ENCODE measurements around the gene NIPAL3. TPM values are rescaled to one million over a fixed set of nuclear protein-coding genes. Genes with fewer than 3 reads are reported as not detected.
"Not testable (repeated sequence)": the region's sequence is repeated elsewhere in the genome, so short reads cannot be mapped to it uniquely, and the experiment has no call there.

Gene NIPAL3
- total RNA-seq, 1 donor from 2014 or later = 13.1 TPM

GRCh38 chr1:24483441-24483840 lies 67.8 kb downstream of the NIPAL3 start:
- DNase-seq (ENCODE audit: low spot score, unreplicated experiment) = no peak
- TF ChIP-seq CTCF (IDR thresholded peaks at IDR 0.05; ENCODE audit: unreplicated experiment) = no peak
- Mint-ChIP-seq H3K4me1 (ENCODE audit: low read depth) (peaks cover 7% of the 10 kb centered on the region), H3K9me3 (ENCODE audit: low read depth) (no peaks in the 10 kb centered on the region), H3K4me3 (ENCODE audit: low read depth) (no peak overlapping the region), H3K27me3 (no peaks in the 10 kb centered on the region), H3K36me3 (ENCODE audit: insufficient read depth) (no peaks in the 10 kb centered on the region), H3K27ac (no peak overlapping the region)

- H3K4me3 Mint-ChIP-seq (ENCODE audit: low read depth) = no peak overlapping the region
Measured at GRCh38 chr1:24484199-24484598, 68.6 kb downstream of the NIPAL3 start.

DNA sequence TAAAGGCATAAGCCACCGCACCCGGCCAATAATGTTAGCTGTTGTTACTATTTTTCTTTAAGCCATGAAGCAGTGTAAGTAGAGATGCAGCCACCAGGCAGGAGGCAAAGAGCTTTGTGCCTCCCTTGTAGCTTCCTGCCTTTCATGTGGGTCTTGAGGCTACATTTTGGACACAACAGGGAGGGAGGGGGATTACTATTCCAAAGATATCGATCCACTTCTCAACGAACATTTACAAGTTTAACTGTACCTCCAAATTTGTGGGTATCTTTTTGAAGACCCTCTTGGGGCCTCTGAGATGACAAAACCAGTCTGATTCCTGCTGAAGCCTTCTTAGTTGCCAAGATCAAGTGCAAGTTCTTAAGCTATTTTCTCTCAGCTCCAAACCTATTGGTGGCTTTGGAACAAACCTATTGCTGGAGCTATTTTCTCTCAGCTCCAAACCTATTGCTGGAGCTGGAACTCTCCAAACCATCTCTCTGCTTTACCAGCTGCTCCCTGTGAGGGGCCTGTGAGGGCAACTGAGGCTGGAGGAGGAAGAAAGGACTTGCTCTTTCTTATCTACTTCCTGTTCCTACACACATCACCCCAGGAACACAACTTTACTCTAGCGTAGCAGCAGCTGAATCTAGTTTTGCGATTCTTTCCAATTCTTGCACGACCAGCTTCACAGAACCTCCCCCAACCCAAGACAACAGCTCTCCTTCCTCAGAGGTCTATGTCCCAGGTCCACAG lies 70.9 kb downstream of the NIPAL3 start:
- Mint-ChIP-seq H3K27me3 (peaks cover 2% of the 10 kb centered on the region), H3K27ac (no peak overlapping the region), H3K4me3 (ENCODE audit: low read depth) (no peak overlapping the region), H3K4me1 (ENCODE audit: low read depth) (peaks cover 3% of the 10 kb centered on the region), H3K36me3 (ENCODE audit: insufficient read depth) (no peaks in the 10 kb centered on the region), H3K9me3 (ENCODE audit: low read depth) (peaks cover 4% of the 10 kb centered on the region)
- no peak for TF ChIP-seq CTCF (IDR thresholded peaks at IDR 0.05; ENCODE audit: unreplicated experiment)
- DNase-seq (ENCODE audit: low spot score, unreplicated experiment) = no peak

More at GRCh38 chr1:24484199-24484598, 68.6 kb downstream of the NIPAL3 start:
- H3K27me3 Mint-ChIP-seq = no peaks in the 10 kb centered on the region
- H3K4me1 Mint-ChIP-seq (ENCODE audit: low read depth) = peaks cover 7% of the 10 kb centered on the region
- peaks cover 4% of the 10 kb centered on the region for H3K9me3 Mint-ChIP-seq (ENCODE audit: low read depth)
- no peak for TF ChIP-seq CTCF (IDR thresholded peaks at IDR 0.05; ENCODE audit: unreplicated experiment)
- DNase-seq (ENCODE audit: low spot score, unreplicated experiment) = no peak
- H3K27ac Mint-ChIP-seq = no peak overlapping the region
- H3K36me3 Mint-ChIP-seq (ENCODE audit: insufficient read depth) = no peaks in the 10 kb centered on the region

DNA sequence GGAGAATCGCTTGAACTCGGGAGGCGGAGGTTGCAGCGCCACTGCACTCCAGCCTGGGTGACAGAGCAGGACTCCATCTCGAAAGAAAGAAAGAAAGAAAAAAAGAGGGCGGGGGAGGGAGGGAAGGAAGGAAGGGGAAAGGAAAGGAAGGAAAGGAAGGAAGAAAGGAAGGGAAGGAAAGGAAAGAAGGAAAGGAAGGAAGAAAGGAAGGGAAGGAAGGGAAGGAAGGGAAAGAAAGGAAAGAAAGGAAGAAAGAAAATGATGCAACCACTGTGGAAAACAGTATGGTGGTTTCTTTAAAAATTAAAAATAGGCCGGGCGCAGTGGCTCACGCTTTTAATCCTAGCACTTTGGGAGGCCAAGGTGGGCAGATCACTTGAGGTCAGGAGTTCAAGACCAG lies 71.9 kb downstream of the NIPAL3 start:
- H3K27me3 Mint-ChIP-seq = peaks cover 8% of the 10 kb centered on the region
- no peak for DNase-seq (ENCODE audit: low spot score, unreplicated experiment)
- H3K4me1 Mint-ChIP-seq (ENCODE audit: low read depth) = peaks cover 1% of the 10 kb centered on the region
- no peaks in the 10 kb centered on the region for H3K36me3 Mint-ChIP-seq (ENCODE audit: insufficient read depth)
- TF ChIP-seq CTCF (IDR thresholded peaks at IDR 0.05; ENCODE audit: unreplicated experiment) = no peak
- no peak overlapping the region for H3K27ac Mint-ChIP-seq
- peaks cover 4% of the 10 kb centered on the region for H3K9me3 Mint-ChIP-seq (ENCODE audit: low read depth)
- H3K4me3 Mint-ChIP-seq (ENCODE audit: low read depth) = no peak overlapping the region

GRCh38 chr1:24488159-24488558 lies 72.6 kb downstream of the NIPAL3 start:
- H3K27ac Mint-ChIP-seq; H3K4me1 Mint-ChIP-seq (ENCODE audit: low read depth); H3K9me3 Mint-ChIP-seq (ENCODE audit: low read depth); H3K4me3 Mint-ChIP-seq (ENCODE audit: low read depth); DNase-seq (ENCODE audit: low spot score, unreplicated experiment); H3K36me3 Mint-ChIP-seq (ENCODE audit: insufficient read depth); H3K27me3 Mint-ChIP-seq: not testable (repeated sequence)

DNA sequence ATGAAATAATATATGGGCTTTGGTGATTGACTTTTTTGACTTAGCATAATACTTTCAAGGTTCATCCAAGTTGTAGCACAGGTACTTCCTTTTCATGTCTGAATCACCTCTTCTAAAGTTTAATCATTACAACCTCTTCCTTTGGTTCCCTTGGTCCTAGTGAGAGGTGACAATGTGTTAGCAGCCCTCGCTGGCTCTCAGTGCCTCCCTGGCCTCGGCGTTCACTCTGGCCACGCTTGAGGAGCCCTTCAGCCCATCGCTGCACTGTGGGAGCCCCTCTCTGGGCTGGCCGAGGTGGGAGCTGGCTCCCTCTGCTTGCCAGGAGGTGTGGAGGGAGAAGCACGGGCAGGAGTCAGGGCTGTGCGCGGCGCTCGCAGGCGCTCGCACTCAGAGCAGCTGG lies 74.1 kb downstream of the NIPAL3 start:
- Mint-ChIP-seq H3K9me3 (ENCODE audit: low read depth) (peaks cover 4% of the 10 kb centered on the region), H3K36me3 (ENCODE audit: insufficient read depth) (no peaks in the 10 kb centered on the region), H3K27me3 (peaks cover 8% of the 10 kb centered on the region), H3K4me3 (ENCODE audit: low read depth) (no peak overlapping the region), H3K4me1 (ENCODE audit: low read depth) (peaks cover 1% of the 10 kb centered on the region), H3K27ac (no peak overlapping the region)
- no peak for TF ChIP-seq CTCF (IDR thresholded peaks at IDR 0.05; ENCODE audit: unreplicated experiment)
- no peak for DNase-seq (ENCODE audit: low spot score, unreplicated experiment)
